Fibroblast of lung (primary cell): ENCODE results near the gene EVI5. TPM values are rescaled to one million over a fixed set of nuclear protein-coding genes. Genes with fewer than 3 reads are reported as not detected.

ENCODE experiments used
- DNase-seq, 2 donors: peaks; one replicate each; pipeline versions ENCODE4 v3.0.0 to v3.0.0-alpha.2; 2010; ENCODE audit warnings: low read depth in 2 of 2
- H2AFZ ChIP-seq: 2 replicates; pipeline ENCODE4 v1.5.1; 2012; ENCODE audit warnings: low read length, control low read depth, inconsistent platforms
- H3K27ac ChIP-seq: 2 replicates; pipeline ENCODE4 v1.5.1; 2011; ENCODE audit warnings: low read length, control low read depth; ENCODE audit not compliant: insufficient read depth
- H3K27me3 ChIP-seq: 2 replicates; pipeline ENCODE4 v1.5.1; 2011; ENCODE audit warnings: mild to moderate bottlenecking, low read length; ENCODE audit not compliant: control insufficient read depth, insufficient read depth
- H3K36me3 ChIP-seq: 2 replicates; pipeline ENCODE4 v1.5.1; 2011; ENCODE audit warnings: low read length; ENCODE audit not compliant: control insufficient read depth, insufficient read depth
- H3K4me1 ChIP-seq: 2 replicates; pipeline ENCODE4 v1.5.1; 2011; ENCODE audit warnings: low read length; ENCODE audit not compliant: control insufficient read depth, insufficient read depth; ENCODE audit errors: extremely low read depth
- H3K4me2 ChIP-seq: 2 replicates; pipeline ENCODE4 v1.5.1; 2011; ENCODE audit warnings: low read length, control low read depth; ENCODE audit not compliant: insufficient read depth; ENCODE audit errors: extremely low read depth
- H3K4me3 ChIP-seq, 4 experiments: fragments of 200-600 bp in 1 of 4; sonication (generic) in 1 of 4; replicated peaks in 1 of 4; 2 replicates each; pipeline ENCODE4 v1.5.1; 2011 to 2016; ENCODE audit warnings: low read length in 4 of 4, low read depth in 3 of 4, mild to moderate bottlenecking in 3 of 4, control low read depth in 2 of 4, inconsistent platforms in 1 of 4, mixed read lengths in 1 of 4; ENCODE audit not compliant: insufficient read depth in 1 of 4; ENCODE audit errors: control extremely low read depth in 1 of 4
- H3K79me2 ChIP-seq: 2 replicates; pipeline ENCODE4 v1.5.1; 2012; ENCODE audit warnings: mild to moderate bottlenecking, low read length, inconsistent platforms; ENCODE audit not compliant: control insufficient read depth, insufficient read depth
- H3K9ac ChIP-seq: 2 replicates; pipeline ENCODE4 v1.5.1; 2011; ENCODE audit warnings: mild to moderate bottlenecking, low read length, control low read depth; ENCODE audit not compliant: insufficient read depth
- H3K9me3 ChIP-seq: 2 replicates; pipeline ENCODE4 v1.5.1; 2012; ENCODE audit warnings: low read depth, low read length; ENCODE audit not compliant: control insufficient read depth, insufficient read depth
- H4K20me1 ChIP-seq: 2 replicates; pipeline ENCODE4 v1.5.1; 2011; ENCODE audit warnings: low read length; ENCODE audit not compliant: control insufficient read depth, insufficient read depth; ENCODE audit errors: extremely low read depth
- EZH2 ChIP-seq: IDR thresholded peaks from 2 replicates; pipeline ENCODE4 v1.5.1; 2012; ENCODE audit warnings: low read length, control low read depth, mild to moderate bottlenecking; ENCODE audit errors: missing control alignments
- polyA plus RNA-seq, 2 donors: library from polyadenylated mRNA; depleted of rRNA in 1 of 2; stranded (reverse) in 1 of 2; unstranded in 1 of 2; fragments of >200 nt; gene quantifications; 2 replicates each; pipeline ENCODE4 v1.2.1, GENCODE V29; 2011 to 2012; ENCODE audit warnings: missing spikeins in 1 of 2
- total RNA-seq: library from RNA; depleted of rRNA; stranded (reverse); fragments of >200 nt; gene quantifications from 2 replicates; pipeline ENCODE4 v1.2.1, GENCODE V29; 2014
- TF ChIP-seq, protein P1 (sequence below), 2 donors: IDR thresholded peaks in 1 of 2; conservative IDR thresholded peaks in 1 of 2; 1 replicate in 1 of 2; 2 replicates in 1 of 2; pipeline ENCODE4 v1.5.1; 2011 to 2012; ENCODE audit warnings: low read length in 2 of 2, control low read depth in 1 of 2, inconsistent platforms in 1 of 2, low read depth in 1 of 2, mild to moderate bottlenecking in 1 of 2

Gene EVI5
- total and polyA plus RNA-seq, 2 donors (not counting 1 experiment from before 2014, with no cell fraction given): 32.5 to 48.1 TPM

DNA sequence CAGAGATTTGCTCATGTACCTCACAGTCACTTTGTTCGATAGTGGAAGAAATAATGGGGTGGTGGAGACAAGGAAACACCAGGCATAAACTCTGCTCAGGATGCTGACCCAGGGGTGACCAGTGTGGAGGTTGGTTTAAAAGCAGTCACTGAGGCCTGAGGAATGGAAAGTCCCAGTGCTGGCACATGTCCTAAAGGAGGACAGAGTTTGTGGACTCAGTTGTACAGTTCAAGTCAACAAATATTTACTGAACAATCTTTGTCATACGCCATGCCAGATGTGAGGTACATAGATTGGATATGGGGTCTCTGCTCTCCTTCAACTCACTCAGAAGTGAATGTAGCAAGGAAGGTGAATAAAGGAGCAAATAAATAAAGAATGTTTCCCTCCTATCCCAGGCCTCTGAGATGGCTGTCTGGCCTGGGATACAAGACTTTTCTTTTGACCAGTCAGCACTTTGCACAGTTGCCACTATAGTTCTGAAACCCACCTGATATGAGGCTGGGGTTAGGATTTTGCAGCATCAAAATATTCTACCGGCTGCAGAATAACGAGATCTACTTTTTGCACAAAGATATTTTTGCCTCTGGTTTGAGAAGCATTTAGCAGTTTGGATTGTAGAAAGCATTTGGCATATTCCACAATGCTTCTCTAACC, 290.3 kb downstream of the EVI5 start:
- no peak for TF ChIP-seq EZH2
- TF ChIP-seq, protein P1, sequence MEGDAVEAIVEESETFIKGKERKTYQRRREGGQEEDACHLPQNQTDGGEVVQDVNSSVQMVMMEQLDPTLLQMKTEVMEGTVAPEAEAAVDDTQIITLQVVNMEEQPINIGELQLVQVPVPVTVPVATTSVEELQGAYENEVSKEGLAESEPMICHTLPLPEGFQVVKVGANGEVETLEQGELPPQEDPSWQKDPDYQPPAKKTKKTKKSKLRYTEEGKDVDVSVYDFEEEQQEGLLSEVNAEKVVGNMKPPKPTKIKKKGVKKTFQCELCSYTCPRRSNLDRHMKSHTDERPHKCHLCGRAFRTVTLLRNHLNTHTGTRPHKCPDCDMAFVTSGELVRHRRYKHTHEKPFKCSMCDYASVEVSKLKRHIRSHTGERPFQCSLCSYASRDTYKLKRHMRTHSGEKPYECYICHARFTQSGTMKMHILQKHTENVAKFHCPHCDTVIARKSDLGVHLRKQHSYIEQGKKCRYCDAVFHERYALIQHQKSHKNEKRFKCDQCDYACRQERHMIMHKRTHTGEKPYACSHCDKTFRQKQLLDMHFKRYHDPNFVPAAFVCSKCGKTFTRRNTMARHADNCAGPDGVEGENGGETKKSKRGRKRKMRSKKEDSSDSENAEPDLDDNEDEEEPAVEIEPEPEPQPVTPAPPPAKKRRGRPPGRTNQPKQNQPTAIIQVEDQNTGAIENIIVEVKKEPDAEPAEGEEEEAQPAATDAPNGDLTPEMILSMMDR (conservative IDR thresholded peaks at IDR 0.05 in 1 of 2, IDR thresholded peaks at IDR 0.05 in 1 of 2; ENCODE audit: low read depth in 1 of 2, low read length in 2 of 2): no peak
- no peak overlapping the region for H3K9ac ChIP-seq
- H3K27me3 ChIP-seq: peaks cover 2% of the 10 kb centered on the region
- no peak for DNase-seq
- no peaks in the 10 kb centered on the region for H4K20me1 ChIP-seq
- H3K4me2 ChIP-seq: no peak overlapping the region
- no peaks in the 10 kb centered on the region for H3K4me1 ChIP-seq
- H3K36me3 ChIP-seq: no peaks in the 10 kb centered on the region
- H3K79me2 ChIP-seq: no peaks in the 10 kb centered on the region
- H3K4me3 ChIP-seq: no peak overlapping the region
- H3K9me3 ChIP-seq: no peaks in the 10 kb centered on the region
- H3K27ac ChIP-seq: no peak overlapping the region
- no peak overlapping the region for H2AFZ ChIP-seq

DNA sequence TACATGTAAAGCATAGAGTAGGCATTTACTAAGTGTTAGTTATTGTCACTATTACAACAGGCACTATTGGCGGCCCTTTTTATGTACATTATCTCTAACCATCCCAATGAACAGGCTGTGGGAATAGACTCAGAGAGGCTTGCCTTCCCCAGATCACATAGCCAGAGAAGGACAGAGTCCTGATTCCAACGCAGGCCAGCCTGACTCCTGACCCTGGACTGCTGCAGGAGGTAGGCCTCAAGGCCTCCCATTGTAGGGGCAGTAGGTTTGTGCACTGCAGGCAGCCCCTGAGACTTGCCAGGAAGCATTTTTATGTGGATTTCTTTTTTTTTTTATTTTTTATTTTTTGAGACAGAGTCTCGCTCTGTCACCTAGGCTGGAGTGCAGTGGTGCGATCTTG, 291.8 kb downstream of the EVI5 start:
- DNase-seq: no peak
- Histone ChIP-seq H3K9ac (no peak overlapping the region), H3K27ac (no peak overlapping the region), H3K79me2 (no peaks in the 10 kb centered on the region), H3K36me3 (no peaks in the 10 kb centered on the region), H4K20me1 (no peaks in the 10 kb centered on the region), H3K4me3 (no peak overlapping the region), H3K9me3 (no peaks in the 10 kb centered on the region), H3K4me2 (no peak overlapping the region), H3K27me3 (peaks cover 5% of the 10 kb centered on the region), H3K4me1 (no peaks in the 10 kb centered on the region), H2AFZ (no peak overlapping the region)
- no peak for TF ChIP-seq EZH2
- TF ChIP-seq, protein P1 (conservative IDR thresholded peaks at IDR 0.05 in 1 of 2, IDR thresholded peaks at IDR 0.05 in 1 of 2; ENCODE audit: low read depth in 1 of 2, low read length in 2 of 2): no peak

DNA sequence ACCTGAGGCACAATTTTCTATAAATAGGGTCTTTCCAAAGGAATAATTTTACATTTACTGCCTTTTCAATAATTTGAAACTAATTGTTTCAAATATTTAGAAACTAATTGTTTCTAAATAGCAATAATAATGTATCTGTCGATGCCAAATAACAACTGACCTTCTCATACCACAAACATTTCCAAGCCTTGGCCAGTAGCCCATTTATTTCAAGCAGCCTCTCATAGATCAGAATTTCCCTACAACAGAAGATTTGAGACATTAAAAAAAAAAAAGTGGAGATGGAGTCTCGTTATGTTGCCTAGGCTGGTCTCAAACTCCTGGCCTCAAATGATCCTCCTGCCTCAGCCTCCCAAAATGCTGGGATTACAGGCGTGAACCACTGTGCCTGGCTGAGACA, 296.1 kb downstream of the EVI5 start:
- Histone ChIP-seq H3K4me3 (no peak overlapping the region), H3K9me3 (no peaks in the 10 kb centered on the region), H2AFZ (no peak overlapping the region), H3K4me1 (no peaks in the 10 kb centered on the region), H3K27ac (no peak overlapping the region), H3K36me3 (no peaks in the 10 kb centered on the region), H3K9ac (no peak overlapping the region), H3K4me2 (no peak overlapping the region), H3K27me3 (peaks cover 44% of the 10 kb centered on the region), H4K20me1 (no peaks in the 10 kb centered on the region), H3K79me2 (no peaks in the 10 kb centered on the region)
- DNase-seq: no peak
- no peak for TF ChIP-seq EZH2
- TF ChIP-seq, protein P1 (conservative IDR thresholded peaks at IDR 0.05 in 1 of 2, IDR thresholded peaks at IDR 0.05 in 1 of 2; ENCODE audit: low read depth in 1 of 2, low read length in 2 of 2): no peak
